HepG2 (cell line): ENCODE results near the gene GFRA4. TPM values are rescaled to one million over a fixed set of nuclear protein-coding genes. Genes with fewer than 3 reads are reported as not detected.

ENCODE experiments used
- ATAC-seq: fragments of 200-7000 bp; cut with Tn5 transposase; 3 replicates; pipeline ENCODE4 v1.9.1; 2020; ENCODE audit warnings: mild to moderate bottlenecking, moderate library complexity
- BruUV-seq: library from RNA; stranded (reverse); fragments of 400-500 nt; replicated peaks from 2 replicates; lab custom pipeline; 2021; lab: Mats Ljungman, UMichigan
- CTCF ChIA-PET: fragments of 300-600 bp; formaldehyde crosslinking; extraction: SDS; loops from one replicate; lab custom pipeline; 2021; ENCODE audit warnings: low total read pairs, inconsistent platforms, low intra/inter-chr PET ratio; lab: Yijun Ruan, JAX
- POLR2A ChIA-PET: fragments of 350-600 bp; sonication (Branson Sonifier 250); formaldehyde crosslinking; loops from one replicate; lab custom pipeline; 2020; ENCODE audit warnings: antibody characterized with exemption, inconsistent platforms; lab: Yijun Ruan, JAX
- DNase-seq: peaks from one replicate; pipeline ENCODE4 v3.0.0-alpha.2; 2015; ENCODE audit warnings: low spot score
- FAIRE-seq: peaks from 3 replicates; lab custom pipeline; 2011; peaks lifted over from hg19 to GRCh38; lab: Jason Lieb, UNC
- H2AFZ ChIP-seq: one replicate; pipeline ENCODE4 v1.6.1; 2011; ENCODE audit warnings: low read length, inconsistent platforms
- H3K27ac ChIP-seq: fragments of 300-600 bp; 3 replicates; pipeline ENCODE4 v1.8.0; 2011; ENCODE audit warnings: mixed run types, mild to moderate bottlenecking, mixed read lengths, low read length, inconsistent platforms; ENCODE audit not compliant: insufficient read depth; ENCODE audit errors: extremely low read length
- H3K27me3 ChIP-seq, 2 experiments: fragments of 200-600 bp in 1 of 2; 2 replicates in 1 of 2; 3 replicates in 1 of 2; pipeline versions ENCODE4 v1.6.0 to v1.8.0; 2011; ENCODE audit warnings: low read length in 2 of 2, mild to moderate bottlenecking in 2 of 2, moderate library complexity in 2 of 2, inconsistent platforms in 1 of 2; ENCODE audit not compliant: insufficient read depth in 2 of 2, control insufficient read depth in 1 of 2
- H3K36me3 ChIP-seq, 2 experiments: fragments of 200-600 bp in 1 of 2; replicated peaks in 1 of 2; 2 replicates in 1 of 2; 3 replicates in 1 of 2; pipeline versions ENCODE4 v1.5.1 to v1.8.0; 2011; ENCODE audit warnings: low read length in 2 of 2, inconsistent platforms in 1 of 2; ENCODE audit not compliant: insufficient read depth in 2 of 2, control insufficient read depth in 1 of 2
- H3K4me1 ChIP-seq: 2 replicates; pipeline ENCODE4 v1.5.1; 2012; ENCODE audit warnings: low read length, inconsistent platforms; ENCODE audit not compliant: insufficient read depth
- H3K4me2 ChIP-seq: 2 replicates; pipeline ENCODE4 v1.6.0; 2011; ENCODE audit warnings: low read depth, low read length, inconsistent platforms
- H3K4me3 ChIP-seq, 3 experiments: fragments of 200-600 bp in 1 of 3; sonication (generic), shearing (Covaris generic) in 1 of 3; replicated peaks in 1 of 3; 2 replicates each; pipeline ENCODE4 v1.5.1; 2011 to 2016; ENCODE audit warnings: low read length in 3 of 3, inconsistent platforms in 2 of 3, low read depth in 2 of 3, mild to moderate bottlenecking in 2 of 3, control low read depth in 1 of 3, mixed read lengths in 1 of 3; ENCODE audit not compliant: insufficient read depth in 1 of 3
- H3K79me2 ChIP-seq: one replicate; pipeline ENCODE4 v1.6.1; 2011; ENCODE audit warnings: low read length, inconsistent platforms; ENCODE audit not compliant: insufficient read depth
- H3K9ac ChIP-seq: 2 replicates; pipeline ENCODE4 v1.6.0; 2011; ENCODE audit warnings: mild to moderate bottlenecking, low read depth, low read length, inconsistent platforms; ENCODE audit not compliant: insufficient read depth
- H3K9me3 ChIP-seq: 2 replicates; pipeline ENCODE4 v1.5.1; 2012; ENCODE audit warnings: mild to moderate bottlenecking, low read length
- H4K20me1 ChIP-seq: 2 replicates; pipeline ENCODE4 v1.6.0; 2011; ENCODE audit warnings: inconsistent platforms, mild to moderate bottlenecking, low read length, moderate library complexity; ENCODE audit not compliant: insufficient read depth
- CEBPB ChIP-seq: IDR thresholded peaks from 2 replicates; pipeline ENCODE4 v1.6.1; 2011; ENCODE audit warnings: low read depth, low read length, improper control_type of control experiment, borderline replicate concordance
- FIP1L1 ChIP-seq: fragments of 200-400 bp; formaldehyde crosslinking; IDR thresholded peaks from 2 replicates; pipeline ENCODE4 v1.6.1; 2018; ENCODE audit warnings: low read depth, mild to moderate bottlenecking, low read length, moderate library complexity, borderline replicate concordance; ENCODE audit not compliant: insufficient read depth
- FOXM1 ChIP-seq: sonication (generic); formaldehyde crosslinking; IDR thresholded peaks from 2 replicates; pipeline ENCODE4 v1.5.0; 2020; ENCODE audit warnings: missing genetic modification reagents
- HNRNPK ChIP-seq: fragments of 200-400 bp; formaldehyde crosslinking; IDR thresholded peaks from 2 replicates; pipeline ENCODE4 v1.6.1; 2018; ENCODE audit warnings: low read length, low read depth, moderate library complexity, mild to moderate bottlenecking; ENCODE audit not compliant: poor library complexity, severe bottlenecking
- PHF20 ChIP-seq: sonication (generic); formaldehyde crosslinking; IDR thresholded peaks from 2 replicates; pipeline ENCODE4 v1.5.0; 2020; ENCODE audit warnings: mild to moderate bottlenecking, missing genetic modification reagents
- PITX1 ChIP-seq: sonication (generic); formaldehyde crosslinking; IDR thresholded peaks from 2 replicates; pipeline ENCODE4 v1.5.1; 2020; ENCODE audit warnings: mild to moderate bottlenecking, missing genetic modification reagents
- RORA ChIP-seq: sonication (generic); formaldehyde crosslinking; IDR thresholded peaks from 2 replicates; pipeline ENCODE4 v1.5.0; 2020; ENCODE audit warnings: mild to moderate bottlenecking, missing genetic modification reagents, moderate library complexity
- STAG1 ChIP-seq: sonication (generic); formaldehyde crosslinking; IDR thresholded peaks from 2 replicates; pipeline ENCODE4 v1.4.0; 2020; ENCODE audit warnings: missing genetic modification reagents
- SYNCRIP ChIP-seq: fragments of 200-400 bp; formaldehyde crosslinking; IDR thresholded peaks from 2 replicates; pipeline ENCODE4 v1.6.1; 2018; ENCODE audit warnings: mild to moderate bottlenecking, low read depth, low read length; ENCODE audit not compliant: insufficient read depth
- ZFP37 ChIP-seq: sonication (generic); formaldehyde crosslinking; IDR thresholded peaks from 2 replicates; pipeline ENCODE4 v1.4.0; 2020; ENCODE audit warnings: missing genetic modification reagents, borderline replicate concordance
- WGBS: methylation state at CpG from one replicate; pipeline ENCODE4 v1.1.6; 2017; ENCODE audit warnings: low lambda C conversion rate; 5-methylcytosine and 5-hydroxymethylcytosine counted together
- in situ Hi-C: cut with HindIII; loops from 2 replicates; pipeline ENCODE4 v1.10.0; 2017; ENCODE audit warnings: low pct_unique_long_range_greater_than_20kb; ENCODE audit not compliant: extremely low pct_ligation_motif_present
- intact Hi-C: fragments of 100-400 bp; cut with micrococcal nuclease; formaldehyde crosslinking; loops from one replicate; pipeline ENCODE4 v1.10.0; 2022; ENCODE audit not compliant: unreplicated experiment
- polyA plus RNA-seq, 8 experiments: library from polyadenylated mRNA; depleted of rRNA in 3 of 8; stranded (reverse) in 7 of 8; unstranded in 1 of 8; fragments of >200 nt; fragmentation: Illumina TruSeq in 4 of 8; extraction: Trizol in 4 of 8; gene quantifications; 2 replicates each; pipeline versions ENCODE4 v1.2.1 to v1.2.3, GENCODE V29; 2011 to 2016; ENCODE audit warnings: low read depth in 4 of 8, missing spikeins in 1 of 8, mixed read lengths in 1 of 8; ENCODE audit not compliant: insufficient read depth in 1 of 8
- total RNA-seq, 5 experiments: library from RNA; depleted of rRNA; stranded (reverse); fragments of >200 nt; fragmentation: Illumina TruSeq; extraction: Trizol; gene quantifications; 2 replicates each; pipeline ENCODE4 v1.2.3, GENCODE V29; 2016; ENCODE audit warnings: low read depth in 1 of 5
- TF ChIP-seq, protein P1 (sequence below): sonication (generic); formaldehyde crosslinking; conservative IDR thresholded peaks from 2 replicates; pipeline ENCODE4 v1.4.0; 2020; ENCODE audit warnings: missing genetic modification reagents
- TF ChIP-seq, protein P2 (sequence below): sonication (generic); formaldehyde crosslinking; IDR thresholded peaks from 2 replicates; pipeline ENCODE4 v1.5.0; 2020; ENCODE audit warnings: mild to moderate bottlenecking, missing genetic modification reagents, moderate library complexity

The GFRA4 gene
- total and polyA plus RNA-seq, 2 of the 13 experiments (the other 11 are each of a cell fraction or from before 2014, with no cell fraction given), result not detected

DNA sequence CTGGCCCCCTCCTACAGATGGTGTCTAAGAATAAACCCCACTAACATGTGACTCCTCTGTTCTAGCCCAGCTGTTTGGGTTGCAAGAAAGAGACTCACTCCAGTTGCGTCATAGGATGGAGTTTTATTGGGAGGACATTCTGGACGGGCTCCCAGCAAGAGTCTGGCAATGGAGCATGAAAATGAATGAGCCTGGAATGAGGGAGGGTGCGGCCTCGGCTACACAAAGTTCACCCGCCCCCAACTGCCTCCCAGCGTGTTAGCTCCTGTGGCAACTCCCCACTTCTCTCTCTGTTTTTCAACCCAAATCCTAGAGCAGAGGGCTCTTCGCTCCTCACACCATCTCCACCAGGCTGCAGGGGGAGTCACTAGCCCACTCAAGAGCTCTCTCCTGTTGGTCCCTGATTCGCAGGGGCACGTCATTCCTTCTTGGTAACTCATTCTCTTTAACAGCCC lies 23.7 kb upstream of the GFRA4 start:
- BruUV-seq, result no TSS peak
- H4K20me1 ChIP-seq, result no peaks in the 10 kb centered on the region
- 25% methylated on average over 9 of the region's 9 CpGs for WGBS
- H2AFZ ChIP-seq, result no peak overlapping the region
- H3K4me1 ChIP-seq, result 0 out of 2 replicates have a peak, but pooled peaks cover 4% of the 10 kb centered on the region
- no peak for DNase-seq
- H3K9ac ChIP-seq, result no peak overlapping the region
- no peaks in the 10 kb centered on the region for H3K79me2 ChIP-seq
- FAIRE-seq, result no peak
- no peak overlapping the region for H3K4me3 ChIP-seq
- intact Hi-C loops, result no loop called here
- TF ChIP-seq STAG1 (CRISPR knock-in tag) (peak; percentile 21), ZFP37 (CRISPR knock-in tag) (no peak), FOXM1 (CRISPR knock-in tag) (no peak), RORA (CRISPR knock-in tag) (no peak), CEBPB (peak; percentile 59; the same call in 1 of the 2 replicates), SYNCRIP (no peak), PITX1 (CRISPR knock-in tag) (no peak), PHF20 (no peak), FIP1L1 (no peak), HNRNPK (no peak)
- TF ChIP-seq, protein P1, sequence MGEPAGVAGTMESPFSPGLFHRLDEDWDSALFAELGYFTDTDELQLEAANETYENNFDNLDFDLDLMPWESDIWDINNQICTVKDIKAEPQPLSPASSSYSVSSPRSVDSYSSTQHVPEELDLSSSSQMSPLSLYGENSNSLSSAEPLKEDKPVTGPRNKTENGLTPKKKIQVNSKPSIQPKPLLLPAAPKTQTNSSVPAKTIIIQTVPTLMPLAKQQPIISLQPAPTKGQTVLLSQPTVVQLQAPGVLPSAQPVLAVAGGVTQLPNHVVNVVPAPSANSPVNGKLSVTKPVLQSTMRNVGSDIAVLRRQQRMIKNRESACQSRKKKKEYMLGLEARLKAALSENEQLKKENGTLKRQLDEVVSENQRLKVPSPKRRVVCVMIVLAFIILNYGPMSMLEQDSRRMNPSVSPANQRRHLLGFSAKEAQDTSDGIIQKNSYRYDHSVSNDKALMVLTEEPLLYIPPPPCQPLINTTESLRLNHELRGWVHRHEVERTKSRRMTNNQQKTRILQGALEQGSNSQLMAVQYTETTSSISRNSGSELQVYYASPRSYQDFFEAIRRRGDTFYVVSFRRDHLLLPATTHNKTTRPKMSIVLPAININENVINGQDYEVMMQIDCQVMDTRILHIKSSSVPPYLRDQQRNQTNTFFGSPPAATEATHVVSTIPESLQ (CRISPR knock-in tag), result no peak
- TF ChIP-seq, protein P2, sequence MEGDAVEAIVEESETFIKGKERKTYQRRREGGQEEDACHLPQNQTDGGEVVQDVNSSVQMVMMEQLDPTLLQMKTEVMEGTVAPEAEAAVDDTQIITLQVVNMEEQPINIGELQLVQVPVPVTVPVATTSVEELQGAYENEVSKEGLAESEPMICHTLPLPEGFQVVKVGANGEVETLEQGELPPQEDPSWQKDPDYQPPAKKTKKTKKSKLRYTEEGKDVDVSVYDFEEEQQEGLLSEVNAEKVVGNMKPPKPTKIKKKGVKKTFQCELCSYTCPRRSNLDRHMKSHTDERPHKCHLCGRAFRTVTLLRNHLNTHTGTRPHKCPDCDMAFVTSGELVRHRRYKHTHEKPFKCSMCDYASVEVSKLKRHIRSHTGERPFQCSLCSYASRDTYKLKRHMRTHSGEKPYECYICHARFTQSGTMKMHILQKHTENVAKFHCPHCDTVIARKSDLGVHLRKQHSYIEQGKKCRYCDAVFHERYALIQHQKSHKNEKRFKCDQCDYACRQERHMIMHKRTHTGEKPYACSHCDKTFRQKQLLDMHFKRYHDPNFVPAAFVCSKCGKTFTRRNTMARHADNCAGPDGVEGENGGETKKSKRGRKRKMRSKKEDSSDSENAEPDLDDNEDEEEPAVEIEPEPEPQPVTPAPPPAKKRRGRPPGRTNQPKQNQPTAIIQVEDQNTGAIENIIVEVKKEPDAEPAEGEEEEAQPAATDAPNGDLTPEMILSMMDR (CRISPR knock-in tag), result peak; percentile 26; the same call in 1 of the 2 replicates
- H3K9me3 ChIP-seq, result no peaks in the 10 kb centered on the region
- H3K27me3 ChIP-seq, result peaks cover 22 to 67% of the 10 kb centered on the region in 2 experiments
- H3K36me3 ChIP-seq, result no peaks in the 10 kb centered on the region
- in situ Hi-C loops, result no loop called here
- ChIA-PET POLR2A (no interaction called here), CTCF (no interaction called here)
- ATAC-seq, result no peak; the same call in 2 of the 3 replicates
- H3K4me2 ChIP-seq, result no peak overlapping the region
- no peak overlapping the region for H3K27ac ChIP-seq
